ENCODE results near the gene CHPF. TPM values are rescaled to one million over a fixed set of nuclear protein-coding genes. Genes with fewer than 3 reads are reported as not detected.

The CHPF gene
- polyA plus RNA-seq (2014; cell fraction: cytosol; rRNA removed) = 32.0 and 36.6 TPM in 2 replicates
- polyA plus RNA-seq (2014; cell fraction: nucleus; rRNA removed) = 23.0 and 30.2 TPM in 2 replicates

DNA sequence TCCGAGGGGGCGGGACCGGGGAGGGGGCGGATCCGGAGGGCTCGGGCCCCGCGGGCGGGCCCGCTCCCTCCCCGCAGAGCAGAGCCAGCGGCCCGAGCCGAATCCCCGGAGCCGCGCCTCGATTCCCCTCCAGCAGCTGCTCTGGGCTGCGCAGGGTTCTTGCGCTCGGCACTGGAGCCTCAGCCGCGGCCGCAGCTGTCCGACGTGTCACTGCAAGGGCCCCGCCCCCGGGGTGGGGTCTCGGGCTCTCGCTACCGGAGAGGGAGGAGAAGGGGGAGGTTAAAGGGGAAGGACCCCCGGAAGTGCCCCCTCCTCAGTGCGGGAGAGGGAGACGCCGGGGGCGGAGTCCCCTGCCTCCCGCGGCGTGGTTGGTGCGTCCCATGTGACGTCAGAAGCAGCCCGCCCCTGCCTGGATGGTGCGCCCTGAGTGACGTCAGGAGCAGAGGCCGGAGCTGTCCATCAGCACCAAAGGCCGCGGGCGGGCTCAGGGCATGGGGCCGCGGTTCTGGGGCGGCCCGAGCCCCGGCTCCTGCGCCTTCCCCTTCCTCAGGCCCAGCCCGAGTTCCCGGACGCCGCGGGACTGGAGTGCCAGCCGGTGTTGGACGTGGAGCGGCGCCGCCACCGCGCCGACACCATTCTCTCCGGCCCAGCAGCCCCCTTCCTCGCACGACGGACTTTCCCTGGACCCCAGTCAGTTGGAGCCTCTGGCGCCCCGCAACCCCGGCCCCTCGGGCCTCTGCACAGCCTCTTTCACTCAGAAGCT, at the start of gene CHPF, which contains the start of gene TMEM198:
Gene CHPF (minus strand): TSS at position 214 of the 763 bp plus-strand sequence. CDS start 271 bp downstream, outside the sequence.
Gene TMEM198 (plus strand): TSS at position 433 of the 763 bp plus-strand sequence. CDS start 700 bp downstream, outside the sequence.
- DNase-seq (ENCODE audit: low spot score) = peak; percentile 99

DNA sequence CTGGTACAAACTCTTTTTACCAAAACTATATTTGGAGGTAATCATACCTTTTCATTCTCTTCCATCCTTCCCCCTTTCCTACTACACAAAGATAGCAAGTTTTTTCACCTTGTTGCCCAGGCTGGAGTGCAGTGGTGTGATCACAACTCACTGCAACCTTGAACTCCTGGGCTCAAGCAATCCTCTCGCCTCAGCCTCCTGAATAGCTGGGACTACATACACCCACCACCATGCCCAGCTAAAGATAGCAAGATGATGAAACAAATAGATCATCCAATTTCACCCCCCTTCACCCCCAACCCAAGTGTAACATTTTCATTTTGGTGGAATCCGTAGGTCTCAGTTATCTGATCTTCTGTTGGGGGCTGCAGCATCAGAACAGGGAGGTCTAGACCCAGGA, 49.5 kb upstream of the CHPF start:
- no peak for DNase-seq (ENCODE audit: low spot score)

DNA sequence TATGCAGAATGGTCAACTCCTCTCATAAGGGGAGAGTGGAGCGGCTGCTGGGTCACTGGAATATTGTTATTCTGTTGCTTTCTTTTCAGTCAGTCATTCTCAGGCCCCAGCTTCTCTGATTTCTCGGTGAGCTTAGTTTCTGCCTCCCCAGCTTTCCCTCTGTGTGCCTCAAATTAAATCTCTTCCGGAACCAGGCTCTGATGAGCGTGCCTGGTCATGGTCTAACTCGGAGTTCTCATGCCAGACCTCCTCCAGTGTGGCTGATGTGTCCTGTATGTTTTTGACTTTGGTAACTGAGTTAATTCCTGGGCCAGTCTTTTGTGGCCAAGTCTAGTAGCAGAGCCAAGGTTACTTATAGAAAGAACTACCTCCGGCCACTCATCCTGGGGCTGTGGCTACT, 49.1 kb upstream of the CHPF start:
- DNase-seq (ENCODE audit: low spot score) = peak; percentile 37

- DNase-seq (ENCODE audit: low spot score) = no peak
These were observed 47.5 kb upstream of the CHPF start for GRCh38 chr2:219591091-219591490.

- DNase-seq (ENCODE audit: low spot score) = no peak
These were observed 37.7 kb upstream of the CHPF start for GRCh38 chr2:219581346-219581745.

- DNase-seq (ENCODE audit: low spot score) = no peak
These were observed 35.4 kb upstream of the CHPF start for GRCh38 chr2:219578811-219579613.

DNA sequence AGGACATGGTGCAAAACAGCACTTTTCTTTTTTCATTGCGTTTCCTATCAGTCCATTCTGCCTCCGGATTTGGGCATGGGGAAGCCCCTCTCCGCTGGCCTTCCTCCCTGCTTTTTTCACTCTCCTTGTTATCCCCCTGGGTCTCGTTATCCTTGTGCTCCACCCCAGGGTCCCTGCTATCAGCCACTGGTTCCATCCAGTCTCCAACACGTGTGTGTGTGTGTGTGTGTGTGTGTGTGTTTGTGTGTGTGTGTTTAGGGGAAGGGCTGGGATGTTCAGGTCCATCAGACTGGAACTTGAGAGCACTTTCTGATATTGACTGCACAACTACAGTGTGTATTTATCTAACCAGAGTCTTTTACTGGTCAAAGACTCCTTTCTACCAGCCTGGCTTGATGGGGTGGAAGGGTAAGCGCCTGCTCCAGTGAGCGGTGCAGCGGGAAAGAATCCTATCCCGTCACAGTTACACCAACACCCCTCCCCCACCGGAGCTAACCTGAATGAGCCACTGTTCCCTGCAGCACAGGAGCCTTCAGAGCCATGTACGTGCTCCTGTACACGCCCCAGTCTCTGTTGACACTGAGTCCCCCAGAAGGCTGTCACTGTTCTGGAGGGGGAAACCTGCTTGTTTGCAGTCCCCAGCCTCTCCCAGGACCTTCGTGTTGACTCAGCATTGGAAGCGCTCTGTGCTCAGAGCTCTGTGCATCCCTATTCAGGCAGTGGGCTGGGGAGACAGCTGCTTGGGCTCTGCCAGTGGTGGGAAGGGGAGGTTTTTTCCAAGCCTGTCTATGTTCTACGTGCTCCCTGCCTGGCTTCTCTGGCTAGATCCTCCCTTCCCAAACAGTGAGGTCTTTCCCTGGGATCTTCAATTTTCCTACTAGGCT, 33.1 kb upstream of the CHPF start:
- peak; percentile 68 for DNase-seq (ENCODE audit: low spot score)

- DNase-seq (ENCODE audit: low spot score) = no peak
These were observed 32.2 kb upstream of the CHPF start for GRCh38 chr2:219575566-219576504.

GRCh38 chr2:219574484-219575311, 31.1 kb upstream of the CHPF start:
- no peak for DNase-seq (ENCODE audit: low spot score)

DNA sequence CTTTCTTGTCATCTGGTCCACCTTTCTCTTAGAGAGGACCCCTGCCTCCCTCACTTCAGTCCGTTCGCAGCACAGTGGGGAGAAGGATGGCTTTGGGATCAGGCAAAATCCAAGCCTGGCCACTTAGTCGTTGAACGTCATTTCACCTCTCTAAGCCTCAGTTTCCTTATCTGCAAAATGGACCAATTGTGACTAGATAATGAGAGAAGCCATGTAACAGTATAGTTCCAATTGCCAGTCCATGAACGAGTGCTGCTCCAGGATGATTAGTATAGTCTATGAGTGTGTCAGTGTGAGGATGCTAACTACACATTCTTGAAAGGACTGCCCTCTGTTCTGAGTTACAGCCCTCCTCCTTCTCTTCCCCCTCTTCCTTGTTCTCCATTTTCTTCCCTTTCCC, 29.6 kb upstream of the CHPF start:
- DNase-seq (ENCODE audit: low spot score) = no peak

GRCh38 chr2:219572237-219573001, 28.8 kb upstream of the CHPF start, which contains the start of gene INHA:
TSS of gene INHA (plus strand) at chr2:219572310. CDS start at chr2:219572375, 65 bp downstream.
- no peak for DNase-seq (ENCODE audit: low spot score)

GRCh38 chr2:219571311-219572236, 28.0 kb upstream of the CHPF start, which contains the start of gene OBSL1:
TSS of gene OBSL1 (minus strand) at chr2:219571539. CDS start at chr2:219571232, 307 bp downstream.
- peak; percentile 91 for DNase-seq (ENCODE audit: low spot score)

- DNase-seq (ENCODE audit: low spot score) = no peak
These were observed 27.3 kb upstream of the CHPF start for GRCh38 chr2:219570924-219571310.

- DNase-seq (ENCODE audit: low spot score) = no peak
These were observed 26.8 kb upstream of the CHPF start for GRCh38 chr2:219570194-219570923.

DNA sequence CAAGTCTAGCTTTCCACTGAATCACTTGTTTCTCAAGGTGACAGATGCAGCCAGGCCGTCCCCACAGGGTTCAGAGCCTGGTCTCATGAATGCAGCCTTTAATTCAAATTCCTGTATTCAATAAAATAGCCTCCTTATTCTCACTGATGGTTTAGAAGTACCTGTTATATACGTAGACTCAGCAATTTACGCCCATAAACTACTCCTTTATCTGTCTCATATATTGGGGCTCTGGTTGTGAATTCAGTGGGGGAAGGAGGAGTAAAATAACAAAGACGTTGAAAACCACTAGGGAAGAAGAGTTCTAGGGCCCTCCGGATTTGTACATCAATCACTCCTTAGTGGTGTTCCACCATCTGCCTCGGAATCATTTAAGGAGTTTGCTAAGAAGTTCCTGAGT, 26.0 kb upstream of the CHPF start:
- DNase-seq (ENCODE audit: low spot score) = no peak

GRCh38 chr2:219569041-219569440, 25.4 kb upstream of the CHPF start:
- DNase-seq (ENCODE audit: low spot score) = no peak

All from SK-N-DZ (cell line).